Transverse colon (tissue), 4 donors: Measurements from ENCODE around the gene HOXA10. TPM values are rescaled to one million over a fixed set of nuclear protein-coding genes. Genes with fewer than 3 reads are reported as not detected.

Experiments
- small RNA-seq, 4 donors: library from RNA; depleted of rRNA; stranded (forward); fragments of <200 nt; gene quantifications; one replicate each; pipeline ENCODE3, GENCODE V24; 2016
- total RNA-seq, 4 donors: library from RNA; depleted of rRNA; stranded (reverse); fragments of >200 nt; gene quantifications; one replicate each; pipeline ENCODE4 v1.1.0, GENCODE V29; 2016

The HOXA10 gene
- total RNA-seq, 4 donors from 2014 or later, result 19.8 to 68.9 (median 36.4) TPM

Small RNA genes lying within 50 kb of the gene (small RNA-seq; reads per million reads assigned to genes)
- 0 reads per million in 4 donors for gene AC004080.5
- 0 reads per million in 4 donors for gene RF02140
- gene RF02141, result 0 reads per million in 4 donors

Other genes starting within 250 kb of the HOXA10 start
- 1 to 10 TPM; 1.4 to 3.2 (median 1.8) TPM for gene HOXA1, start 78.3 kb downstream of the HOXA10 start, total RNA-seq
- gene HOXA2, start 71.6 kb downstream of the HOXA10 start, total RNA-seq, result 10 to 100 TPM in 1 of 4 donors, 1 to 10 TPM in 3; 2.7 to 16.1 (median 5.2) TPM
- gene HOXA4, start 43.6 kb downstream of the HOXA10 start, total RNA-seq, result 10 to 100 TPM in 2 of 4 donors, 1 to 10 TPM in 2; 3.5 to 42.4 (median 10.6) TPM
- gene HOXA5, start 30.6 kb downstream of the HOXA10 start, total RNA-seq, result 10 to 100 TPM; 18.3 to 89.8 (median 31.6) TPM
- gene HOXA6, start 26.5 kb downstream of the HOXA10 start, total RNA-seq, result 10 to 100 TPM; 12.9 to 27.8 (median 17.3) TPM
- 10 to 100 TPM; 14.1 to 27.3 (median 15.7) TPM for gene HOXA3, start 21.7 kb downstream of the HOXA10 start, total RNA-seq
- 10 to 100 TPM in 3 of 4 donors, 1 to 10 TPM in 1; 7.0 to 22.9 (median 12.8) TPM for gene HOXA7, start 17.6 kb downstream of the HOXA10 start, total RNA-seq
- 100 to 1,000 TPM in 1 of 4 donors, 10 to 100 TPM in 3; 19.5 to 130 (median 50.6) TPM for gene HOXA9, start 8.8 kb downstream of the HOXA10 start, total RNA-seq
- gene HOXA11, start 10.9 kb upstream of the HOXA10 start, total RNA-seq, result 10 to 100 TPM in 1 of 4 donors, 1 to 10 TPM in 3; 4.5 to 21.3 (median 7.7) TPM
- 10 to 100 TPM; 22.5 to 69.9 (median 38.7) TPM for gene HOXA13, start 25.8 kb upstream of the HOXA10 start, total RNA-seq
- gene EVX1, start 68.5 kb upstream of the HOXA10 start, total RNA-seq, result 10 to 100 TPM in 1 of 4 donors, 1 to 10 TPM in 2, not detected in 1; 1.4 to 17.2 (median 3.4) TPM